Amniotic epithelial cell (primary cell): ENCODE results near the gene IFT74.
"Not testable (repeated sequence)": the region's sequence is repeated elsewhere in the genome, so short reads cannot be mapped to it uniquely, and the experiment has no call there.

Experiments used
- DNase-seq: peaks from one replicate; pipeline ENCODE4 v3.0.0-alpha.2; 2010; ENCODE audit warnings: low read depth

Gene IFT74

GRCh38 chr9:27073841-27074728, 117.9 kb downstream of the IFT74 start:
- DNase-seq: no peak

GRCh38 chr9:27078685-27079084, 122.5 kb downstream of the IFT74 start:
- DNase-seq: no peak

GRCh38 chr9:27085456-27085855, 129.2 kb downstream of the IFT74 start:
- DNase-seq: peak; percentile 33

GRCh38 chr9:27086818-27087680, 130.8 kb downstream of the IFT74 start:
- peak; percentile 87 for DNase-seq

- DNase-seq: peak; percentile 89
These were observed 132.8 kb downstream of the IFT74 start for GRCh38 chr9:27088981-27089380.

GRCh38 chr9:27089706-27090105, 133.5 kb downstream of the IFT74 start:
- no peak for DNase-seq

GRCh38 chr9:27090231-27090630, 134.0 kb downstream of the IFT74 start:
- peak; percentile 45 for DNase-seq

- no peak for DNase-seq
These were observed 134.5 kb downstream of the IFT74 start for GRCh38 chr9:27090711-27091110.

GRCh38 chr9:27092496-27092895, 136.3 kb downstream of the IFT74 start:
- DNase-seq: not testable (repeated sequence)

GRCh38 chr9:27093384-27094067, 137.3 kb downstream of the IFT74 start:
- DNase-seq: not testable (repeated sequence)

- DNase-seq: peak; percentile 43
These were observed 138.6 kb downstream of the IFT74 start for GRCh38 chr9:27094640-27095298.

- DNase-seq: no peak
These were observed 151.0 kb downstream of the IFT74 start for GRCh38 chr9:27107241-27107640.

- DNase-seq: peak; percentile 25
These were observed 152.8 kb downstream of the IFT74 start, which contains the start of gene TEK for GRCh38 chr9:27108981-27109541. TSS of gene TEK (plus strand) at chr9:27109225. CDS start at chr9:27109591, 366 bp downstream.

GRCh38 chr9:27109621-27110020, 153.4 kb downstream of the IFT74 start:
- no peak for DNase-seq

GRCh38 chr9:27110181-27110580, 154.0 kb downstream of the IFT74 start:
- DNase-seq: no peak

- no peak for DNase-seq
These were observed 156.0 kb downstream of the IFT74 start for GRCh38 chr9:27112235-27112634.
